CD4-positive, alpha-beta T cell treated with Interferon alpha-2 for 1 hour (primary cell): ENCODE data around the gene PI4KA.
"Not testable (repeated sequence)": the region's sequence is repeated elsewhere in the genome, so short reads cannot be mapped to it uniquely, and the experiment has no call there.

Experiments used
- DNase-seq, 2 donors: peaks; one replicate each; pipeline ENCODE4 v3.0.0-alpha.2; 2020 to 2022

The PI4KA gene

DNA sequence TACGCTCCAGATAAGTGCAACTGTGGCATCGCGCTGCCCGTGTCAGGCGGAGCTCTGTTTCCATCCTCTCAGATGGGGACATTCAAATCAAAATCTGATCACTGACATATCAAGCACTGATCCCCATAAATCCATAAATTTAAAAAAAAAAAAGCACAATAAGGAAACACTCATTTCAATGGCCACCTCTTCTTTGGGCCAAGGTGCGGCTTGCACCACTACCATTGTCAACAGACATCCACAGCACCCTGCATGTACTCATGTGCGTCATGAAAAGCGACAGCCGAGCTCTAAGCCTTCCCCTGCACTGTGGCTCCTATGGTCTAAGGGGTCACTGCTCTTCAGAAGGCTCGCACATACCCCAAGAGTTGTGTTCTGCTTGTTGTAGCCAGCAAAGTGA is 111.4 kb downstream of the PI4KA start:
- DNase-seq: no peak

DNA sequence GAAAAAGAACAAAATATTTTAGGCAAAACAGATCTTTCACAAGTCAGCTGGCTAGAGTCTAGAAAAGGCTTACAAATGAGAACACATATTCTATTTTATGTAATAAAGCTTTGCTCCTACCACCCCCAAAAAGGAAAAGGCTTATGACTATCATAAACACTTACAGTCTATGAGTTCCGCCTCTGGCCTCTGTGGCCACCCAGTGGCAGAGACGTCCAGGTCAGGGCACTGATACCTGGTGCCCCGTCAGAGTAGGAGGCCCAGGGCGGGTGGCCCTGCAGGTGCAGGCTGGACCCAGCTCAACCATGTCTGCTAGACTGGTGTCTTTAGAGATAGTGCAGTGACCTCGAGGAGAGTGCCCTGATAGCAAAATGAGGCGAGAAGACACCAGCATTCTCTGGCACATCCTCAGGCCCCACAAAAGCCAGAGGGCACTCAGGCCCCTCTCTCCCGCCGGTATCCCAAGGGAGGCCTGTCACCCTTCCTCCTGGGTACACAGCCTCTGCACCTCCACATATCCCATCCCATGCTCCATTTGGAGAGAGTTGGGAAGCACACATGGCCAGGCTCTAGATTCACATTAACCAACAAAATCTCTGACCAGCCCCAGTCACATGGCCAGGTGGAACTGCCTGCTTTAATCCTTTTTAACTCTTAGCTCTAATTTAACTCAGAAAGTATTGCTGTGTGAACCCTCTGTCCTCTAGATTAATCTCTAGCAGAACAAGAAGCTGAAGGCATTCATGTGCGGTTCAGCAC is 112.0 kb downstream of the PI4KA start:
- DNase-seq: no peak

DNA sequence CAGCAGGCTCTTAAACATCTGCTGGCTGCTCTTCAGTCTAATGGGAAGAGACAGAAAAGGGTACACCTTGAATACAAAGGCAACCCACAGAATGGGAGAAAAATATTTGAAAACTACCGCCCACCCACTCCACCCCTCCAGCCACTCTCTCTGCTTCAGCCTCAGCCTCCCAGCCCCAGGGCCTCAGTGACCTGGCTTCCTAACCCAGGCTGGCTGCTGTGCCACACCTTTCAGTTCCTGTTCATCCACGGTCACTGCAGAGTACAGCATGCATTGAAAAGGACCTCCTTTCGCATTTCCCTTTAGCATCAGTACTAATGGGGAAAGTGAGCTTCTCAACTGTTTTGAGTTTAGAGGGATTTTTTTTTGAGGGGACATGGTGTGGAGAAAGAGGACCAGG is 113.5 kb downstream of the PI4KA start:
- DNase-seq: no peak

DNA sequence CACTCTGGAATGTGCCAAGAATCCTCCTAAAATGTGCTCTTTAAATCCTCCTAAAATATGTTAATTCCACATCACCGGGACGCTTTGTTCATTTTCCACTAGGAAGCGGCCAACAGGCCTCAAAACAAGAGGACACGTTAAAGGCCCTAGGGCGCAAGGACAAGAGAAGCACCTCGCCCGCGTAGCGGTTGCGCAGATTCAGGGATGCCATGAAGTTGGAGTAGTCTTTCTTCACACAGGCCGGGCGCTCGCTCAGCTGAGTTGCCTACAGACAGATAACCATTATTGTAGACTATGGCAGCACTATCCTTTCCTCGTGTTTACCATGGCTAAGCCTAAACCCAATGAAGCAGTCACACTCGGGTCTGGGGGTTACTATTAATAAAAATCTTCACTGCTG is 114.2 kb downstream of the PI4KA start:
- DNase-seq: no peak

DNA sequence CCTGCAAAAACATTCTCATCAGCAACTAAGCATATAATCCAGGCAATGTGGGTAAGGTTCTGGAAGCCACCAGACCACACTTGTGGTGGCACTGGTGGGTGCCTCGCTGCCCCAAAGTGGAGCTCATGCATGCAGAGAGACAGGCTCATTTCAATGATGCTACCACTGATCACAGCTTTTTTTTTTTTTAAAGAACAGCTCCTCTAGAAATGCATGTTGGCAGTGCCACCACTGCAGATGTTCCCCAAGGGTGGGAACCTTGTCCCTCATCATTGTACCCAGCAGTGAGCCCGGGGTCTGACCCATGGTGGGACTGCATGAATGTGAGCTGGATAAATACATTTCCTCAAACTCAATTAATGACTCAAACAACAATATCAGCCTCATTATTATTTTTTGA is 115.8 kb downstream of the PI4KA start:
- DNase-seq: no peak

DNA sequence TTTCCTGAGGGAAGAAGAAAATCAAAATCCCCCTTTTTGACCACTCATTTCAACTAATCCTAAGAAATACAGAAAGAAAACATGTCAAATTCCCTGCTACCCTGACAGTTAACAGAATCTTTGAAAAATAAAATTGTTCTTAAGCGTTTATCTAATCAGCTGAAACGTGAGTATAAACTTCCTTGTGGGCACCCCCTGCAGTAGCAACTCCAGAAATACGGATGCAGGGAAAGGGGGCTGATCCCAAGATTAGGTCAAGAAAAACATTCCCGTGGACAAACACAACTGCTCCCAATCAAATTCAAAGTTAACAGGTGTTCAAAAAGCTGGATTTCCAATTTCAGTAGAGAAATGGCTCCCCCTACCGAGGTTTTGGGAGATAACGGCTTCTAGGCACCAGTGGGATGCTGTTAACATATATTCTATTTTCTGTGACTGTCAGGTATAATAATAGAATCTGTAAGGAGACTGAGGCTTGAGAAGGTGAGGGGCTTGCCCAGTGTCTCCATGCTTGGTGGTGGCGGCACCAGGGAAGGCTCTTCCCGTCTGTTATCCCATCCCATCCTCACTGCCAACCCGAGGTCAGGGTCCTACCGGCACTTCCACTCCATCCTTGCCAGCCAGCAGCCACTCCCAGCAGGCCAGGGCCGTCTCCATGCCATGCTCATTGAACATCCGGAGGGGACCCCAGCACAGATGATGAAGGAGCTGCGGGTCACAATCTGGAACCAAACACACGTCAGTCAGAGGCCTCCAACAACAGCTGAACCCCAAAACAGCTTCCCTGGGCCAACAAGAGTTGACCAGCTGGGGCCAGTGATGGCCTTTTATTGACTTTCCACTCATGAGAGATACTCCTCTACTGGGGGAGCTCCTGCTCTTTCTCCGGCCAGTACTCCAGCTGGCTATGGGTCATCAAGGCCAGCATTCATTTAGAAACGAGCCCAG is 116.7 kb downstream of the PI4KA start:
- peak; percentile 33 to 56 for DNase-seq

DNA sequence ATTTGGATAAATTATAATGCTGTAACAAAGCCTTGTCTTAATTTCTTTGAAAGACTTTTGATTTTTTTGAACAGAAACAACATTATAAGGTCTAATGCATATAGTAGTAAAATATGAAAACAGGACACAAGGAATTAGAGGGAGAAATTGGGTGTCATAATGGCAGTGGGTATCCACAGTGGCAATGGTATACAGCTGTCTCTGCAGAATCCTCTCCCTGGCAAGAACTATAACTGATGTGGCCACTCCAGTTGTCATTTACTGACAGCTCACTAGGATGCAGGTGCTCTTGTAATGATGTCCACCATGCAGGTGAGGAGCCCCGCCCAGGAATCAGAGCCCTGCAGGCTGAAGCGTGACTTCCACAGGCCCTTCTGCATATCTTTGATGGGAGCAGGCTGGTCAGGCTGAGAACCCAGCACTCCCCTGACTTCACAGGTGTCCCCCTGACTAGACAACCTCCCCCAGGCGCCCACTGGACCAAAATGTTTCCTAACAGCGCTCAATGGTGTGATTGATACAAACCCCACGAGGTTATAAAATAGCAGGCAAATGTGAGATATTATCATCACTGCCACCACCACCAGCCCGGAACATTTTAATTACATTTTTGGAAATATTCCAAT is 117.5 kb downstream of the PI4KA start:
- no peak for DNase-seq

DNA sequence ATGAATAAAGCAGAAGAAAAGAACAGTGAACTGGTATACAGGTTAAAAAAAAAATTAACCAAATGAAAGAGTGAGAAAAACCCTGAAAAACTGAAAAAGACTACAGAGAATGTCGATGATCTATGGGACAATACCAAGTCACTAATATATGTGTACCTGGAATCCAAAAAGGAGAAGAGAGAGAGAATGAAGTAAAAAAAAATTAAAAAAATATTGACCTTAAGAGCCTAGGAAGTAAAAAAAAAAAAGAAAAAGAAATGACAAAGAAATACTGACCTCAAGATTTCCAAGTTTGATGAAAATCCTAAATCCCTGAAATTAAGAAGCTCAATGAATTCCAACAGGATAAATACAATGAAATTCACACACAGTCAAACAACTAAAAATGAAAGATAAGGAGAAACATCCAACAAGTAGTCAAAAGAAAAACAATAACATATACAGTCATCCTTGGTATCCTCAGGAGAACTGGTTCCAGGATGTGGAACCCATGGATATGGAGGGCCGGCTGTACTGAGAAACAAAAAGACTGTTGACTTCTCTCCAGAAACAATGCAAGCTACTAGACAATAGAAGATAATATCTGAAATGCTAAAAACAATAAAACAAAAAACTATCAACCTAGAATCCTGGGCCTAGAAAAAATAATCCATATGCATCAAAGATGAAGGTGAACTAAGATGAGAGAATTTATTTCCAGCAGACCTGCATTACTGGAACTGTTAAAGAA is 118.2 kb downstream of the PI4KA start:
- DNase-seq: no peak

DNA sequence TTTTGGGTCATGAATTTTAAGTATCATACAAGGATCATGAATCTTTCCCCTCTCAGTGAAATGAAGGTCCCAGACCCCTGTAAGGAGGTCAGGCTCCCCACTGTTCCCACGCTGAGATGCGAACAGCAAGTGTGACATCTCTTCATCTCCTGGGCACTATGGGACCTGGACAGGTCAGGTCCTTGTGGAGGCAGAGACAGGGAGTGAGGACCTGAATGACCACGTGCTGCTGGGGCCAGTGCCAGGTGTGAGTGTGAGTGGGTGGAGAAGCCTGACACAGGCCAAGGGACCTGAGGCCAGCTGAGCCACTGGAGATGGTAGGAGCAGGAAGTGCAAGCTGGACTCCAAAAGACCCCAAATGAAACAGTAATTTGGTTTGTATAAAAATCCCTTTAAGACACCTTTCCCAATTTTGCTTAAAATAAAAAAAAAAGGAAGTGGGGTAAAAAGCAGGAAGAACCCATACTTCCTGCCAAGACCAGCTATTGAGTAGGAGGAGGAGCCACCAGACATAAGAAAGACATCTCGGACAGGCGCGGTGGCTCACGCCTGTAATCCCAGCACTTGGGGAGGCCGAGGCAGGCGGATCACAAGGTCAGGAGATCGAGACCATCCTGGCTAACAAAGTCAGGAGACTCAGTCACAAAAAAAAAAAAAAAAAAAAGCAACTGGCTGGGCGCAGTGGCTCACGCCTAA is 120.1 kb downstream of the PI4KA start:
- no peak for DNase-seq

DNA sequence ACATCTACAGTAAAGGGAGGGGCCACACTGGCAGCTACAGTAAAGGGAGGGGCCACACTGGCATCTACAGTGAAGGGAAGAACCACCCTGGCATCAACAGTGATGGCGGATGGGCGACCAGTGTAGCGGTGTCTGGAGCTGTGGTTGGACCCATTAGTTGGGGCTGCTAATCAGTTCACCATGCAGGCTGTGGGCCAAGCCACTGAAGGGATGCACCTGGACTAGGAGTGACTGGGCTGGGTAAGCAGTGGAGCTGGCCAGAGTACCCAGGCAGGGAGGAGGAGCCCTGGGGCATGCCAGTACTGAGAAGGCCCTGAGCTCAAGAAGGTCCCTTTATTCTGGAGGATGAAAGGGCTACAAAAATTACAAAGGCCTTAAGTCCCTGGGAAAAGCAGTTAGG is 121.7 kb downstream of the PI4KA start:
- not testable (repeated sequence) for DNase-seq

DNA sequence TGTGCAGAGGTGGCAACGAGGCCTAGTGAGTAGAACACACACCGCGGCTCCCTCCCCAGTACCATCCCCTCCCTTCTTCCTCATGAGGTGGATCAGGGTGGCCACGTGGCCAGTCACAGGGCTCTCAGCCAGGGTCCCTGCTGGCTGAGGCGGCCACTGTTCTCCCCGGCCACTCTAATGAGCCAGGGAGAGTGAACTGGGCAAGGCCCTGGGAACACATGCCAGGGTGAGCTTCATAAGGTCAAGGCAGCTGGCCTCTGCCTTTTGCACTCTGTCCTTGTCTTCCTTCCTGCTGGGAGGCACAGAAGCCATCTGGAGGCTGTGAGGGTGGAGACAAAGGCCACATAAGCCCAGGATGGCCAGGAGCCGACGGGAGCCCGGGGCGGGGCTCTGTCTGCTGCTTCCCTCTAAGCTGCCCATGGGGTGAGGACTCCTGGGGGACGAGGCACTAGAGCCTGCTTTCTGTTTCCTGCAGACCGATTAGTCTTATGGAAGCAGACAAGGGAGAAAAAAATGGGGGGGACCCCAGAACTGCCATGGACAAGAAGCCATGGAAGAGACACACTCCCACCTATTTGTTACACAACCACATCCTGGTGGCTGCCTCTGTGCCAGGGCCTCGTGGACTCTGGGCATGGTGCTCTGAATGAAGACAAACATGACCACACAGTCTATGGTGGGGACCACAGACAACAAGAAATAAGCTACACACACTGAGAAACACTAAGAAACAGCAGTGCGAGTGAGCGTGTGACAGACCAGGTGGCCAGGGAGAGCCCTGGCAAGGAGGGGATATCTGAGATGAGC is 123.1 kb downstream of the PI4KA start:
- not testable (repeated sequence) for DNase-seq

DNA sequence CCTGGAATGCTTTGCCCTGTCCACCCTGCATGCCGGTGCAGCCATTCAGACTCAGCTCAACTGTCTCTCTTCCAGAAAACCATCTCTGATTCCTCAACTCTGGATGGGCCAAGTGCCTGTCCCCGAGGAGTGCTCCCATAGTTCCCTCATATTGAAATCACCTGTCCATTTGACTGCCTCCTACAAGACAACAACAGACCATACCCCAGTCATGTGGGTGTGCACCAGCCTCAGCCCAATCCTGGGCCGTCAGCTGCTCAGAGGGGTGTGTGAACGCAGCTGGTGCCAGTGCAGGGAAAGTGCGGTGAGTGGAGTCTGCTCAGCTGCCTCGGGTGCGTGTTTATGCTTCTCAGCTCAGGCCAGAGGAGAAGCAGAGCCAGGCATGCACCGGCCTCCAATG is 126.2 kb downstream of the PI4KA start:
- DNase-seq: not testable (repeated sequence)

DNA sequence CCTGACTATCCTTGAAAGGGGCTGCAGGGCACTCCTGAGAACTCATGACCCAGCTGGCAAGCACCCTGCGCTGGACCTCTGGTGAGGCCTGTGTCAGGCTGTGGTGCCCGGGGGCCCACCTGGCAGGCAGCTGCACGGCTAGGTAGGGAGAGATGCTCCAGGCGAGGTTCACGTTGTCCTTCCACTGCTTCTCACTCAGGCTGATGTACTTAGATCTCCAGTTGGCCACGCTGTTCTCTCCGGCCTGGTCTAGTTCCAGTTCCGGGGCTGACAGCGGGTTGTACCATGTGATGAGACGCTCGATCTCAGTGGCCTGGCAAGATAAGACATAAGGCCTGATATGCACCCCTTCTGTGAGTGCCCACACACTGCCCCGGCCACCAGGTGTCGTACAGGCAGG is 129.4 kb downstream of the PI4KA start:
- DNase-seq: no peak

DNA sequence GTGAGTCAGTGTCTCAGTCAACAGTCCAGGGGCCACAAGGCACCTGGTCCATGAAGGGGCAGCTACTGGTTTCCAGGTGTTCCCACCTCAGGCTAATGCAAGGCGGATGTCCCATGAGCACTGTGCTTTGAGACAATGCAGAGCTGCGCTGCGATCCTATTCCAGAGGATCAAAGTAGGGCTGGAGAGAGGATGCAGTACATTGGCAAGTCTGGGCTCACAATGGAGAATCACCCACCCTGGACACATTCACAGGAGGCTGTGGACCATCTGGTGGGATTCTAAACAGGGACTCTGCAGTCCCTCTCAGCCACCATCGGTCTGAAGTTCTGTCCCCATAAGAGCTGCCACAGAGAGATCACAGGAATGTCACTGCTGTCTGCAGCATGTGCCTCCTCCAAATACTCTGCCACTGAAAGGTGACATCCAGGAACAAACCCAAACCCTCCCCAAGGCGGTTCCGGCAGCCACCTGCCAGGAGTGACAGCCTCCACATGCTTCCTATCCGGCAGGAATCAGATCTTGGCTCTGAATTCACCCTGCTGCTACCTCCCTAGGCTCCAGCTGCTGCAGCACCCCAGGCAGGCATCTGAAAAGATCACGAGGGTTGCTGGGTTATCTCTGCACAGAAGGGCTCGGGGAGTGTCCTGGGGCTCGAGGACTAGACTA is 130.0 kb downstream of the PI4KA start:
- DNase-seq: no peak

DNA sequence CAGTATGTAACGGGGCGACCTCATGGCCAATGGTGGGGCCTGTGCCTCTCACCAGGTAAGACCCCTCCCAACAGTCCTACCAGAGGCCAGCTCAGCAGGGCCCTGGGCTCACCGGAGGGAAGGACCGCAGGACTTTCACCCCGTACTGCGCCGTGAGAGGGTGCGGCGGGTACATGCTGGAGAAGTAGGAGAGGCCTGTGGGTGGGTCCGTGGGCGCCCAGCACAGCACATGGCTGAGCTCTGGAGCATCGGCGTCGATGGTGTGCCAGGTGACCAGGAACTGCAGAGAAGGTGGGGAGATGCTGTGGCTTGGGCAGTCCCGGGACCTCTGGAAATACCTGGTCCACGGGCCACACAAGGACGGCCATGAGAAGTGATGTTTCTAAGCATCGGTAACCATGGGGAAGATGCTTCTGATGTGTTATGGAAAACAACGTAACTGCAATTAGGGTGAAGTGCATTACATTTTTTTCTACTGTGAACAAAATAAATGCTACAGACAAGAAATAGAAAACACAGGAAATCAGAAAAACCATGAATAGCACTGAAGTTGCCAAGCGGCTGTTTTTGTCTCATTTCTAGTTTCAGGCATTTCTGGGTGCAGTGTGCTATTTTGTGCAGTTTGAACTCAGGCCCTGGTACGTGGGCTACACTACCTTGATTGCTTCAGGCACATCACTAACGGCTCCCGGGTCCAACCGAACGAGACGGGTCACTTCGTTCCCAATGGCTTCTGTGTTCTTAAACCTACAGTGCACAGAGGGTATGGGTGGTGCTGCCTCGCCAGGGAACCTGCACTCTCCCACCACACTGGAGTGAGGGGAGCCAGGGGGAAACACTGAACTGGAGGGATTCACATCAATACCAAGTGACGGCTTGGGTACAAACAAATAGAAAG is 131.2 kb downstream of the PI4KA start:
- no peak for DNase-seq

DNA sequence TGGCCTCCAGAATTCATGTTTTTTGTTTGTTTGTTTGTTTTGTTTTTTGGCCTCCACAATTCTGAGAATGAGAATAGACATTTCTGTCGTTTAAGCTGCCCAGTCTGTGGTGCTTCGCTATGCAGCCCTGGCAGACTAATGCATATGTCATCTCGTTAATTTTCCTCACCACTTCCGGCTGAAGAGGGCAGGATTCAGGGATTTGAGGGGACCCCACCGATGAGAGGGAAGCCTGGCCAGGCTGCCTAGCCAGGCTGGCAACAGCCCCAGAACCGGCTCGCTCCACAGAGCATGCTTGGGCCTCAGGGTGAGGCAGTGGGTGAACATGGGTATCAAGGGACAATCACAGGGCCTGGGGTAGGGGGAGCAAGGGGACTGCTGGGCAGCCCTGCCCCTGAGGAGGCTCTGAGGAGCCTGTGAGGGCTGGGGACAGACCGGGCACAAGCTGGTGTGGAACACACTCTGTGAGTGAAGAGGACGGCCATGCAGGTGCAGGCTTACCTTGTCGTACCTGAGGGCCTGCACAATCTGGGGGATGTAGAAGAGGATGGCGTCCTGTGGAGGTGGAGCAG is 132.5 kb downstream of the PI4KA start:
- DNase-seq: no peak

DNA sequence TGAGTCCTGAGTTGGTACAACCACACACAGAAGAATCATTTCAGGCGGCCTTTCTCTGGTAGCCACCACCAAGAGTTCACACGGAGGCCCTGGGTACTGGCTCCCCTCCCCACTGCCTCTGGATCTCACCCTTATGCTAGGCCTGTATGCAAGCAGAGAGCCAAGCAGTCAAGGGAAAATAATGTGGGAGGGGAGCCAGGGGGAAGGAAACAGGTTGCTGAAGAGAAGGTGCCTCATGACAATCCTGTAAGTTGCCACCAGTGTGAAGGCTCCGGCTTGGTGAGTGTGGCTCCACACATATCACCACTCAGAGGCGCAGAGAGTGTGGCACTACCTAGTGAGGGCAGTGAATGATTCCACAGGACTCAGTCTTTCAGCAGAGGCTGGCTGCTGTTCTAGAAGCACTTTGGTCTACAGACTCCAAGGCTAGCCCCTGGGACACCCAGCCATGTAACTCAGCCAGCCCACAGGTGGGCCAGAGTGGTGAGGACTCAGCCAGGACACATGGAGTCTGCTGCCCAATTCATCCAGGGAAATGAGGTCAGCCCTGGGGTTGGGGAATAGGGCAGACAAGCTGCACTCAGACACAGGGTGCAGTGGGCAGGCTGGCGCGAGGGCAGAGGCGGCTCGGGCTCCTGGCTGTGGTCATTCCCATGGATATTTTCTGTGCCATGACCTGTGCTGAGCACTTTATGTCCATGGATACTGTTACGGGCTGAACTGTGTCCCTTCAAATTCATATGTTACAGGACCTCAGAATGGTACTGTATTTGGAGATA is 133.7 kb downstream of the PI4KA start:
- DNase-seq: no peak

DNA sequence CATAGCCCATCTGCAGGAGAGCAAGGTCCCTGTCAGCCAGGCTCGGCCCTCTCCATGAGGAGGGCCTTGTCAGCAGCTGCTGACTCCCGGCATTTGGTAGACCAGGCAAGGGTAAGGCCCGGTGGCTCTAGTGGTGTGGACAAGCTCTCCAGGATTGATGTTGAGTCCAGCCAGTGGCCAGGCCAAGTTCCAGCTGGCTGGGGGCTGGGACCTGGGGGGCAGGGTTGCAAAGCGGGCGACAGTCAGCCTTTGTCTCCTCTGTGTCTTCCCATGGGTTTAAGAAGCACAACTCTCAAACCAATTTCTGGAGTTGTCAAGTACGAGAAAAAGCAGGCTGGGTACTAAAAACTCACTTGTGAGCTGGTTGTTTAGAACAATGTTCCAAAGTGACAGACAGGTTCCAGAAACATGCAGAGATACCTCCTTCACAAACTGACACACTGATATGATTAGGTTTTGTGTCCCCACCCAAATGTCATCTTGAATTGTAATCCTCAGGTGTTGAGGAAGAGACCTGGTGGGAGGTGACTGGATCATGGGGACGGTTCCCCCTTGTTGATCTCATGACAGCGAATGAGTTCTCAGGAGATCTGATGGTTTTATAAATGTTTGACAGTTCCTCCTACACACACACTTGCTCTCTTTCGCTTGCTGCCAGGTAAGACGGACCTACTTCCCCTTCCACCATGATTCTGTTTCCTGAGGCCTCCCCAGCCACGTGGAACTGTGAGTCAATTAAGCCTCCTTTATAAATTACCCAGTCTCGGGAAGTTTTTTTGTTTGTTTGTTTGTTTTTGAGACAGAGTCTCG is 137.0 kb downstream of the PI4KA start:
- no peak for DNase-seq
